Stimulated activated CD8-positive, alpha-beta memory T cell treated with anti-CD3 and anti-CD28 coated beads, Interleukin-12 subunit alpha, Interleukin-12 subunit beta, amount 100 ng/mL, for 1 hour (primary cell): Measurements from ENCODE around the gene TNFRSF9.
A peak's percentile ranks its signal among the peaks of the same experiment; 100 is the strongest.
"Not testable (repeated sequence)": the region's sequence is repeated elsewhere in the genome, so short reads cannot be mapped to it uniquely, and the experiment has no call there.

ENCODE experiments used
- DNase-seq: peaks from one replicate; pipeline ENCODE4 v3.0.0-alpha.2; 2020; ENCODE audit warnings: low read depth

TNFRSF9 gene

DNA sequence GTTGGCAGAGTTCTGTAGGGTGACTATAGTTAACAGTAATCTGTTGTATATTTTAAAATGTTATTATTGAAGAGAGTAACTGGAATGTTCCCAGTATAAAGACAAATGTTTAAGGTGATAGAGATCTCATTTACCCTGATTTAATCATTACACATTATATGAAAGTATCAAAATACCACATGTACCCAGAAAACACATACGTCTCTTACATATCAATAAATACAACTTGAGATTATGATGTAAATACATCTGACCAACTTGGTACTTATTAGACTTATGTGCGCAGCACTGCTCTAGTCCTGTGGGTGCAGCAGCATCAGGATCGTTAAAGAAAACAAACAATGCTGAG is 20.2 kb upstream of the TNFRSF9 start:
- DNase-seq = no peak

DNA sequence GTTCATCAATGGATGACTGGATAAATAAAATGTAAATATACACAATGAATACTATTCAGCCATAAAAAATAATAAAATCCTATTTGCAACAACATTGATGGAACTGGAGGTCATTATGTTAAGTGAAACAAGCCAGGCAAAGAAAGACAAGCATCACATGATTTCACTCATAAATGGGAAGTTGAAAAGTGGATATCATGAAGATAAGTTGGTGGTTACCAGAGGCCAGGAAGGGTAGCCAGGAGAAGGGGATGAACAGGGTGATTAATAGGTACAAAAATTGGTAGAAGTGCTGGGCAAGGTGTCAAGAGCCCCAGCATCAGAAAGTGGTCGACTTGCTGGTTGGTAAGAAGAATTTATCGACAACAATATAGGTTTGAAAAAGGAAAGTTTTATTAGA is 19.5 kb upstream of the TNFRSF9 start:
- DNase-seq = no peak

DNA sequence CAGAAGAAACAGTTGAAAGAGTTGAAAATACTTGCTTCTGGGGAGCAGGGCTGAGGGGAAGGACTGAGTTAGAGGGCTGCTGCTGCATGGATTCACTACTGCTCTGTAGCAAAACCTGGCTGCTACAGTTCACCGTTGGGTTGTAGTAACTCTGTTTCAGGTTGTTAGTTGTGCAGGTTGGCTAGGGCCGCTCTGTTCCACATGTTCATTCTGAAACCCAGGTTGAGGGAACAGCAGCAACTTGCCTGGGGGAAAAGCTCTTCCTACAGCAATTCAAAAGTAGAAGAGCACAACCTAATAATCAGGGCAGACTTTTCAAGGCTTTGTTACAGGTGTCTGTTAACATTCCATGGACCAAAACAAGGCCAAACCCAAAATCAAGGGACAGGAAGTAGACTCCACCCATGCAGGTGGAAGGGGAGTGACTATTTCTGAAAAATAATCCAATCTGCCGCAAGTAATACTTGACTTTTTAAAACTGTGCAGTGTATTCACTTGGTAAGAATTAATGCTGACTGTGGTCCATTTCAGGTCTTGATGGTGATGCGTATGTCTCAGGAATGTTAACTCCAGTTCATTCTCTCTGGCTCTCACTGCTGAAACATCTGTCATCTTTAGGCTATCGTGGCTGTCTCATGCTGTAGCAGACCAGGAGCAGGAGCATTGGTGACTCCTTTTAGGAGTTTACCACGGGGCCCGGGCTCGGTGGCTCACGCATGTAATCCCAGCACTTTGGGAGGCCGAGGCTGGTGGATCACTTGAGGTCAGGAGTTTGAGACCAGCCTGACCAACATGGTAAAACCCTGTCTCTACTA is 15.8 kb upstream of the TNFRSF9 start:
- DNase-seq = no peak

DNA sequence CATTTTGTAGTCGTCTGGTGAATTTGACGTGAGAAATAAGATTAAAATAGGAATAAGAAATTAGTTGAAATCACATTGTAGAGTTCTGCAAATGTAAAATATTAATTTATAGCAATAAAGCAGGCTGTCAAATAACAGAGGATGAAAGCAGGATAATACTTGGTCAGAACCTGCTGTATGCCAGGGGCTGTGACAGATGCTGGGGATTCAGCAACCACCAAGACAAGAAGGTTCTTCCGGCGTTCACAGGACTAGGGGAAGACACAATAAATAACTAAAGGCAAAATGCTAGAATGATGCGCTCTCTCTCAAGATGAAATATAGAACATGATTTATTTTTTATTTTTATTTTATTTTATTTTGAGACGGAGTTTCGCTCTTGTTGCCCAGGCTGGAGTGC is 14.0 kb upstream of the TNFRSF9 start:
- no peak for DNase-seq

DNA sequence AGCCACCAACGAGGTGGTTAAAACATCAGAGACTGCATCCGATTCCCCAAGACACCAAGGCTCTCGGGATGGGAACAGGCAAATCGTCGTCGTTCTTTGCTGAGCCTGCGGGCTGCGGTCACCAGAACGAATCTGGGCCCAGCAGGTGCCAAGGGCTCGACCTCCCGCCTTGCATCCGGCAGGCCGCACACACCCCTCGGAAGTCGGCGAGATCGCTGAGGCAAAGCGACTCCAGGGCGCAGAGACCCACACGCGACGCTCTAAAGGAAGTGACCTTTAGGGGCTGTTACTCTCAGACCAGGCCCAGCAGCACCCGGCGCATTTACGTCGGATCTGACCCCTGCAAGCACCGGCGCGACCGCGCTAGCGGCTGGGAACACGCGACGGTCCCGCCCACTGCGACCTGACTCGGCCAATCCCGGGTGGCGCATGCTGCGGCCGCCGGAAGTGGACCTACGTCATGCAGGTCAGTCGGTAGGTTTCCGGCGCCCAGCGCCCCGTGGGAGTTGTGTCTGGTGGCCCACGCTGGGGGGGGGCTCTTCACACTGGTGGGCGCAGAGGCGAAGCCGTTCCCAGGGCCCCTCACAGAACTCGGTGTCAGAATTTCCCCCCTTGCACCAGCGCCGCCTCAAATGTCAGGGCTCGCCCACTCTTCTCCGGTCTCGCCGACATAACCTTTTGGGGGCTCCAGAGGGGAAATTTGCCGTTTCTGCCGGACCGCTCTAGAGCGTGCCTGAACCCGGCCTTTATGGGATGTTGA is 13.4 kb upstream of the TNFRSF9 start:
- peak; percentile 66 for DNase-seq

DNA sequence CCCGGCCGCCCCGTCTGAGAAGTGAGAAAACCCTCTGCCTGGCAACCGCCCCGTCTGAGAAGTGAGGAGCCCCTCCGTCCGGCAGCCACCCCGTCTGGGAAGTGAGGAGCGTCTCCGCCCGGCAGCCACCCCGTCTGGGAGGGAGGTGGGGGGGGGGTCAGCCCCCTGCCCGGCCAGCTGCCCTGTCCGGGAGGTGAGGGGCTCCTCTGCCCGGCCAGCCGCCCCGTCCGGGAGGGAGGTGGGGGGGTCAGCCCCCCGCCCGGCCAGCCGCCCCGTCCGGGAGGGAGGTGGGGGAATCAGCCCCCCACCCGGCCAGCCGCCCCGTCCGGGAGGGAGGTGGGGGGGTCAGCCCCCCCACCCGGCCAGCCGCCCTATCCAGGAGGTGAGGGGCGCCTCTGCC is 12.2 kb upstream of the TNFRSF9 start:
- not testable (repeated sequence) for DNase-seq

DNA sequence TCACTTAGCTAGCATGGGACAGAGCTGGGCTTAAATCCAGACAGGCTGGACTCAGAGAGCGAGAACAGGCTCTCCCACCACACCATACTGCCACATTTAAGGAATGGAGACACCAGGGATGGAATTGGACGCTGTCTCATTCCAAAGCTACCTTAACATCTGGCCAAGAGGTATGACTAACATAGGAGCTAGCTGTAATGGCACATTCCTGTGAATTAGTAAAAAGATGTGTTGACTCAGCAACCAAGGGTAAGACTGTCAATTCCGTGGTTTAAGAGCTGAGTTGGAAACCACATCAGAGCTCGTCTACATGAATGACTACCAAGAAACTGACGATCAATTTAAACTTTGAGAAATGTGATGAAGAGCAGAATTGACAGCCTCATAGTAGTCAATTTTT is 8.3 kb upstream of the TNFRSF9 start:
- DNase-seq = no peak

DNA sequence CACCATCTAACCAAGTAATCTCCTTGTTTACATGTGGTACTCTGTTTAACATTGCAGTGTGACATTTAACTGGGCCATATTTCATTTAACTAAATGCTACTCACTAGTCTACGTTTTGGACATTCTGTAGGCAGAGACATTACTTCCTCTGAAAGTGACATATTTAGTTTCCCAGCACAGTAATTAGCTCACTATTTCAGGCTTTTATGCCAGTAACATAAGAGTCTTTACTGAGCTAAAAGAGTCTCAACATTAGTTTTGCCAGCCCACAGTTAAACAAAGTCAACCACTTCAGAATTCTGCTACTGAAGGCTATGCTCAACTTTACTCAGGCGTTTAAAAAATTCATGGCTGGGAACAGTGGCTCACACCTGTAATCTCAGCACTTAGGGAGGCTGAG is 2.6 kb upstream of the TNFRSF9 start:
- DNase-seq = no peak

DNA sequence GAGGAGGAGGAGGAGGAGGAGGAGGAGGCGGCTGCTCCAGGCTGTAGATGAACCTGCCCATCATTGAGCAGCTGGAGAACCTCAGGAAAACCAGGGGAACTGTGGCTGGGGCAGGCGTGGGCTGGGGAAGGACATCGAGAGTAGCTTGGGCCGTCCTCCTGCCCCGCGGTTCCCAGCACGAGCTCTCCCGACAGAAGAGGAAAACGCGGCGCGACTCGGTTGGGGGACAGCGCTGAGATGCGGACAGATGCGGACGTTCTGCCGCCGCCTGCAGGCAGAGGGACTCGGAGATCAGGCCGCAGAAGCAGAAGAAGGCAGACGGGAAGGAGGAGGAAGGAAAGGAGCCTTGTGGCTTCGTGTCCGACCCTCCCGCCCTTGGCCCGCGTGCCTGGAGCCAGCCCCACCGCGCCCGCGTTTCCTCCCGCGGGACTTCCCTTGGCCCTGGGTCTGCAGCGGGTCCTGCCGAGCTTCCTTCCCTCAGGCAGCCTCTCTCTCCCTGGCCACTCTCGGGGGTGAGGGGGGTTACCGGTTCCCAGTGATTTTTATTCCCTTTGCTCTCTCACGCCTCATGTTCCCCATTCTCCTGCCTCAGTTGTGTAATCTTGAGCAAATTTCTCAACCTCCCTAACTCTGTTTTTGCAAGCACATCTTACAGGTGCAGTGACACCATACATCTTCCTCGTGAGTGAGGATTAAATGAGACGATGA is 1.7 kb upstream of the TNFRSF9 start:
- DNase-seq = peak; percentile 25

DNA sequence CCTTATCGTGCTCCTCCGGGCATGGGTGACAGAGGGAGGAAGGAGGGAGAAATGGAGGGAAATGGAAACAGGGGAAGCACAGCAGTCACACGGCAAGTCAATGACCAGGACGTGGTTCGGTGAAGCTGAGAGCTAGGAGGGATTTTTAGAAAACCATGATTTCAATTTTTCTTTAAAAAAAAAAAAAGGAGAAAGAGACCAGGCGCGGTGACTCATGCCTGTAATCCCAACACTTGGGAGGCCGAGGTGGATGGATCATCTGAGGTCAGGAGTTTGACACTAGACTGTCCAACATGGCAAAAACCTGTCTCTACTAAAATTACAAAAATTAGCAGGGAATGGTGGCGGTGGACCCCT is 776 bp upstream of the TNFRSF9 start:
- no peak for DNase-seq

DNA sequence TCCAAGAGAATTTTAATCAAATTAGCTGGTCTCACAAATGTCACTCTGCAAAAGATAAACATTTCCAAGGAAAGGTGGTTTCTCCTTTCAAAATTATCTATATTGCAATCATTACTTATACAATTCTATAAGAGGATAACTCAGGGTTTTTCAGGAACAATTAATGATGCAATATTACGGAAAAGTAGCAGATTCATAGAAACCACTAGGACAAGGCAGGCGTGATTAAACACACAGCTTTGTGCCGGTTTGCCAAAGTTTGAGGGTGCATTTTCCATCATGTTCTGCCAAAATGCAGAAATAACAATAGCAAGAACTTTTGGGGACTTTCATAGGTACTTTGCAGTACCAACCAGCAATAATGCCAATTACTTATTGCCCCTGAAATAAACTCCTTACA is 605 bp downstream of the TNFRSF9 start:
- DNase-seq = no peak

DNA sequence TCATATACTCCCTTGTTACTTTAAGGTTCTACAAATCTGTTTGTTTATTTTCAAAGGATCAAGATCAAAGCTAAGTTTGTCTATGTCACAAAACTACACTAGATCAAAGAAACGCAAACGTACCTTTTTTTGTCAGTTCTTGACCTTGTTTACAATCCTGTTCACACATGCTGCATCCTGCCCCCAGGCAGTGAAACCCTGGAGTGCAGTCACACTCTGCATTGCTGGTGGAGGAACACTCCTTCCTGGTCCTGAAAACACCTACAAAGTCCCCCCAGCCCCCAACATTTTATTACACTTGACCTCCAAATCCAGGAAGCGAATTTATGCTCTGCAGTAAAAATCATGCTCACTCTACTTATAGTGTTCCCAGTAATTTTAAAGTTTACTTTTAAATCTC is 2.6 kb downstream of the TNFRSF9 start:
- DNase-seq = no peak

DNA sequence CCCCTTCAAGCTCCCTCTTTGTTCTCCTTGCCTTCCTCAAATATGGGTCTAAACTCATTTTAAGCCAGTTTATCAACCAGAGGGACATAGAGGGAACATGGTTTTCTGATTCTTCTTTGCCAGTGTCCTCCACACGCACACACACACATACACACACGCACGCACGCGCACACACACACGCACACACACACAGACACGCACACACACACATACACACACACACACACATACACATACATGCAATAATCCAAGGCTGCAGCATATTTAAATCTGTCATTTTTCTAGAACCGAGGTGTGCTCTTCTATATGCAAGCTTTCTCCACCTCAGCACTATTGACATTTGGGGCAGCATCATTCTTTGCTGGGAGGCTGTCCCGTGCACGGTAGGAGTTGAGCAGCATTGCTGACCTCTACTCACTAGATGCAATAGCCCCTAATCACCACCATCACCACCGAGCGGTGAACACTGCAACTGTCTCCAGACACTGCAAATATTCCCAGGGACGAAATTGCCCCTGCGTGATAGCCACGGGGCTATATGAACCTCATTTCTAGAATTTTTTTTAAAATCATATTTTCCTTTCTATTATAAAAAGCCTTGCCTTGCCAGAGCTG is 8.0 kb downstream of the TNFRSF9 start:
- no peak for DNase-seq

DNA sequence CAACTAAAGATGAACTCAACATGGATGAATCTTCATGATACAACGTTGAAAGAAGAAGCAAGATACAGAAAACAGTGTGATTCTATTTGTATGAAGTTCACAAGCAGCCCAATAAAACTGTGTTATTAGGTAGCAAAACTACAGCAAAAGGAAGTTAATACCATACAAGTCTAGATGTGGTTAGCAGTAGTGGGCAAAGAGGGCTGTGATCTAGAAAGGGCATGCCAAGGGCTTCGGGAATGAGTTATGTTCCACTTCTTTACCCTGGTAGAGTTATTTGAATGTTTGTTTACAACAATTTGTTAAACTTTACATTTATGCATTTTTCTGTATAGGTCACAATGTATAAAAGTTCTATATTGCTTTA is 9.2 kb downstream of the TNFRSF9 start:
- no peak for DNase-seq

DNA sequence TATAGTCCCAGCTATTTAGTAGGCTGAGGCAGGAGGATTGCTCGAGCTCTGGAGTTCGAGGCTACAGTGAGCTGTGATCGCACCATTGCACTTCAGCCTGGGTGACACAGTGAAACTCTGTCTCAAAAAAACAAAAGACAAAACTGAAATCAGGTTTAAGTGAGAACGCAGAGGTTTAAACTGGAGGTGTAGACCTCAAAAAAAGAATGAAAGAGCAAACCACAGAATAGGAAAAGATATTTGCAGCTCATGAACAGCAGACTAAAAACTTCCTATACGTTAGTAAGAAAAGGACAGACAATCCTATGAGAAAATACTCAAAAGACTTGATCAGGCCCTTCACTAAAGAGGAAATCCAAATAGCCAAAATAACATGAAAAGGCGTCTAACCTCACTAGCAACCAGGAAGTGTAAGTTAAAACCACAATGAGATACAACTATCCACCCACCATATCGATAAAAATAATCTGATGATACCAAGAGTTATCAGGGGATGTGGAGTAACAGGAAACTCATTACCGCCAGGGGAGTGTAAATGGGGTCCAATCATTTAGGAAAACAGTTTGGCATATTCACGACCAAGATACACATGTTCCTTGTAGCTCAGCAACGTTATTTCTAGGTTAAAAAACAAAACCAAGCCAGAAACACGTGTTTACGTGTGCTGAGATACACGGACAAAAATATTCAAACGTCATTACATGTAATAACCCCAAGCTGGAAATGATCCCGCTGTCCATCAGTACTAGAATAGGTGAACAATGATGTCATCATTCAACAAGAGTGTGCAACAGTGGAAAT is 9.8 kb downstream of the TNFRSF9 start:
- no peak for DNase-seq

DNA sequence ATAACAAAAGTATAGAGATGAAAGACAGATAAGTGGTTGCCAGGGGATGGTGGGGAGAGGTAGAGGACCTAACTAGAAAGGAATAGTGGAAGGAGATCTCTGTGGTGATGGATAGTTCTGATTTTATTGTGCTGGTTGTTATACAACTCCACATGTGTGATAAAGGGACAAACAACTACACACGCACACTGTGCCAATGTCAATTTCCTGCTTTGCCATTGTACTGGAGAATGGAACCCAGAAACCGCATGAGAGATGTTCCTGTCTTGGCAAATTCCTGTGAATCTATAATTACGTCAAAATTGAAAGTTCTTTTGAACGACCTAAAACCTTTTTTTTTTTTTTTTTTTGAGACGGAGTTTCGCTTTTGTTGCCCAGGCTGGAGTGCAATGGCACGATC is 11.0 kb downstream of the TNFRSF9 start:
- no peak for DNase-seq

DNA sequence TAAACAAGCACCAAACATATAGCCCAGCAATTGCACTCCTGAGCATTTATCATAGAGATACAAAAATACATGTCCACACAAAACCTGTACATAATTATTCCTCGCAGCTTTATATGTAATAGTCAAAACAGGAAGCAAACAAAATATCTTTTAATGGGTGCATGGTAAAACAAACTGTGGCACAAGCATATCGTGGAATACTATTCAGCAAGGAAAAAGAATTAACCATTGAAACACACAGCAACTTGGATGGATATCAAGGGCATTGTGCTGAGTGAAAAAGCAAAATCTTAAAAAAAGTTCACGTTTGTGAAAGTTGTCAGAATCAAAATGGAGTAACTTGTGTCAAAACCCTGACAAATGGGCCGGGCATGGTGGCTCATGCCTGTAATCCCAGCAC is 12.4 kb downstream of the TNFRSF9 start:
- DNase-seq = no peak

DNA sequence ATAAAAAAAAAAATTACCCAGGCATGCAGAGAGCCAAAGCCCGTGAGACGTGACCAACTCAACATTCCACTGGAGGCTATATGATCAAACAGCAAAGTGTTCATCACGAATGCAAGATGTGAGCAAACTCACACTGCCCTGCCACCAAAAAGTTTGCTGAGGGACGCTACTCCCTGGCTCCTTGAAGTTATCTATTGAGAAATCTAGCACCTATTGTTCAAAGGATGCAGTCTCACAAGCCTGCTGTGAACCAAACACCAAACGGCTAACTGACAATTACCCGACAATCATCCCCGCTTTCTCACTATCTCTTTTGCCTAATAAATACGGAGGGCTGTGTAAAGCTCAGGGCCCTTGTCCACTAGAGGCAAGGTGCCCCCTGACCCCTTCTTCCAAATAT is 13.6 kb downstream of the TNFRSF9 start:
- not testable (repeated sequence) for DNase-seq

DNA sequence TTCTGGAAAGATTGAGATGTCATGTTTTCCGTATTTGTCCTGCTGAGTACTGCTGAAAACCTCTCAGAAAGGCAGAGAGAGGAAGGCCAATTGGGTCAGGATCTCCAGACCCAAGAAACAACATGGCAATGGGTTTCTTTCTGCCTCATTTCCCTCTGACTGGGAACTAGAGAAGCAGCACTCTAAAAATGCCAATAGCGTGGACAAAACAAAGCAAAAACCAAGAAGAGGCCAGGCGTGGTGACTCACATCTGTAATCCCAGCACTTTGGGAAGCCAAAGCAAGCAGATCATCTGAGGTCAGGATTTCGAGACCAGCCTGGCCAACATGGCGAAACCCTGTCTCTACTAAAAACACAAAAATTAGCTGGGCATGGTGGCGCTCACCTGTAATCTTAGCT is 18.3 kb downstream of the TNFRSF9 start:
- DNase-seq = no peak

DNA sequence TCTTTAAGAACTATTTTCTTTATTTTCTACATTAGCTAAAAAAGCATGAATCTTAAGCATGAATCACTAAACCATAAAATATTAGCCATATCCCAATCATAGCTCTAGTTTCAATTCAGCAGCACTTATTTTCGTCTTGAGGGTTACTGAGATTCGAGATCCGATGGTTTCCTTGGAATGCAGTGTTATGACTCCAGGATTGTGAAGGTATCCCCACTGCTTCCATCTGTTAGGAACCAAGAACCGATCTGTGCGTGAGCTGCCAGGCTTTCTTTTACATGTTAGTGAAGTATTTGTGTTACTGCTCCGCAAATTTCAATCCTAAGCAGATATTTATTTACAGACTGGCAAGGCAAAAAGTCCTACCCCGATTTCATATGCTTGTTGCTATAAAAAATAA is 18.8 kb downstream of the TNFRSF9 start:
- DNase-seq = no peak

DNA sequence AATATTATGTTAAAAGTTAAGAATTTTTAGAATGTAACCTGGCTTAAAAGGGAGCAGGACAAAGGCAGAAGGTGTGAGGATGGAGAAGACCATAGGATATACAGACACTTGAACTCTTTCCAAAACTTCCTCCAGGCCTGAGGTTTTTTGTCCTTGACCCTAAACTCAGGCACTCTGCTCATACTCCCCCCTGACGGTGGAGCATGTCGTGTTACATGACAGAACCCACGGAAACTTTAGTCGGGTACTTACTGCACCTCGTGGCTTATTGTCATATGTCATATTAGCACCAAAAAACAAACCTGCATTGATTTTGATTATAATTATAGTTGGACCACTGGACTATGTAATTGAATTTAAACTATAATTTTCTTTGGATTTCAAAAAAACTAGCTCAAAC is 20.8 kb downstream of the TNFRSF9 start:
- DNase-seq = no peak

DNA sequence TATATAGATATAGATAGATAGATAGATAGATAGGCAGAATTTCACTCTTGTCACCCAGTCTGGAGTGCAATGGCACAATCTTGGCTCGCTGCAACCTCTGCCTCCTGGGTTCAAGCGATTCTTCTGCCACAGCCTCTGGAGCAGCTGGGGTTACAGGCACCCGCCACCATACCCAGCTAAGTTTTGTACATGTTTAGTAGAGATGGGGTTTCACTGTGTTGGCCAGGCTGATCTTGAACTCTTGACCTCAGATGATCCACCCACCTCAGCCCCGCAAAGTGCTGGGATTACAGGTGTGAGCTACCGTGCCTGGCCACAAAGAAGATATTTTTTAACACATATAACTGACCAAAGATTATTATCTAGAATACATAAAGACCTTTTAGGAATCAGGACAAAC is 22.7 kb downstream of the TNFRSF9 start:
- not testable (repeated sequence) for DNase-seq
